IMR-90 (cell line): Measurements from ENCODE around the gene GFI1. TPM values are rescaled to one million over a fixed set of nuclear protein-coding genes. Genes with fewer than 3 reads are reported as not detected.
A peak's percentile ranks its signal among the peaks of the same experiment; 100 is the strongest.

Experiments
- ATAC-seq: fragments of 200-7000 bp; cut with Tn5 transposase; 2 replicates; pipeline ENCODE4 v1.9.1; 2020; ENCODE audit warnings: low read depth, mild to moderate bottlenecking, moderate library complexity
- BruUV-seq: library from RNA; stranded (reverse); fragments of 400-500 nt; replicated peaks from 2 replicates; lab custom pipeline; 2021; lab: Mats Ljungman, UMichigan
- CTCF ChIA-PET: fragments of 300-600 bp; formaldehyde crosslinking; extraction: SDS; loops from one replicate; lab custom pipeline; 2021; ENCODE audit warnings: antibody characterized with exemption; lab: Yijun Ruan, JAX
- POLR2A ChIA-PET: fragments of 300-600 bp; sonication (Branson Sonifier 250); formaldehyde crosslinking; loops from one replicate; lab custom pipeline; 2022; ENCODE audit warnings: antibody characterized with exemption; ENCODE audit not compliant: unreplicated experiment; lab: Charles Lee
- DNase-seq: peaks from one replicate; pipeline ENCODE4 v3.0.0; 2013
- H2AFZ ChIP-seq: replicated peaks from 2 replicates; pipeline ENCODE3; 2013; ENCODE audit warnings: low read length, mild to moderate bottlenecking; ENCODE audit not compliant: poor library complexity
- H2AK5ac ChIP-seq: 2 replicates; pipeline ENCODE4 v1.6.1; 2013; ENCODE audit warnings: low read depth, low read length, inconsistent platforms
- H2AK9ac ChIP-seq: replicated peaks from 2 replicates; pipeline ENCODE3; 2013; ENCODE audit warnings: mild to moderate bottlenecking, low read depth, low read length, moderate library complexity; ENCODE audit not compliant: poor library complexity
- H2BK120ac ChIP-seq: 2 replicates; pipeline ENCODE4 v1.6.1; 2013; ENCODE audit warnings: low read depth, low read length, inconsistent platforms
- H2BK15ac ChIP-seq: 3 replicates; pipeline ENCODE4 v1.6.1; 2013; ENCODE audit warnings: low read depth, low read length, inconsistent platforms
- H2BK20ac ChIP-seq: 2 replicates; pipeline ENCODE4 v1.6.1; 2013; ENCODE audit warnings: low read depth, mild to moderate bottlenecking, inconsistent platforms, low read length, moderate library complexity
- H2BK5ac ChIP-seq: 2 replicates; pipeline ENCODE4 v1.6.1; 2013; ENCODE audit warnings: mild to moderate bottlenecking, low read depth, low read length, inconsistent platforms; ENCODE audit not compliant: poor library complexity, severe bottlenecking
- H3K14ac ChIP-seq: replicated peaks from 2 replicates; pipeline ENCODE4 v1.6.1; 2013; ENCODE audit warnings: low read depth, low read length, inconsistent platforms
- H3K18ac ChIP-seq: 2 replicates; pipeline ENCODE4 v1.6.1; 2013; ENCODE audit warnings: low read depth, low read length, control low read depth
- H3K23ac ChIP-seq: 2 replicates; pipeline ENCODE4 v1.6.1; 2013; ENCODE audit warnings: low read depth, low read length, inconsistent platforms
- H3K27ac ChIP-seq: 2 replicates; pipeline ENCODE4 v1.5.1; 2013; ENCODE audit warnings: mild to moderate bottlenecking, control low read depth, low read length; ENCODE audit not compliant: insufficient read depth
- H3K27me3 ChIP-seq: 2 replicates; pipeline ENCODE4 v1.6.1; 2013; ENCODE audit warnings: low read length; ENCODE audit not compliant: control insufficient read depth, insufficient read depth
- H3K36me3 ChIP-seq: 2 replicates; pipeline ENCODE4 v1.6.1; 2013; ENCODE audit warnings: low read length, mixed read lengths; ENCODE audit not compliant: control insufficient read depth, insufficient read depth
- H3K4ac ChIP-seq: 2 replicates; pipeline ENCODE4 v1.6.1; 2013; ENCODE audit warnings: low read depth, low read length, inconsistent platforms
- H3K4me1 ChIP-seq: 2 replicates; pipeline ENCODE4 v1.6.1; 2013; ENCODE audit warnings: low read length, mixed read lengths; ENCODE audit not compliant: control insufficient read depth, insufficient read depth
- H3K4me2 ChIP-seq: 2 replicates; pipeline ENCODE4 v1.6.1; 2013; ENCODE audit warnings: low read depth, mild to moderate bottlenecking, control low read depth, low read length, moderate library complexity
- H3K4me3 ChIP-seq: 2 replicates; pipeline ENCODE4 v1.5.1; 2013; ENCODE audit warnings: low read depth, mild to moderate bottlenecking, control low read depth, low read length, moderate library complexity; ENCODE audit not compliant: insufficient read depth
- H3K56ac ChIP-seq: 2 replicates; pipeline ENCODE4 v1.6.1; 2013; ENCODE audit warnings: low read length, inconsistent platforms; ENCODE audit not compliant: insufficient read depth; ENCODE audit errors: extremely low read depth
- H3K79me1 ChIP-seq, 2 experiments: 2 replicates each; pipeline ENCODE4 v1.6.1; 2013; ENCODE audit warnings: low read length in 2 of 2, inconsistent platforms in 1 of 2, low read depth in 1 of 2
- H3K9ac ChIP-seq: 2 replicates; pipeline ENCODE4 v1.6.1; 2013; ENCODE audit warnings: low read depth, low read length, control low read depth
- H3K9me1 ChIP-seq: 2 replicates; pipeline ENCODE4 v1.6.1; 2013; ENCODE audit warnings: low read length, inconsistent platforms; ENCODE audit not compliant: insufficient read depth
- H3K9me3 ChIP-seq: 2 replicates; pipeline ENCODE4 v1.6.1; 2013; ENCODE audit warnings: low read length; ENCODE audit not compliant: control insufficient read depth, insufficient read depth
- H4K20me1 ChIP-seq: 2 replicates; pipeline ENCODE4 v1.6.1; 2013; ENCODE audit warnings: low read length, inconsistent platforms; ENCODE audit not compliant: insufficient read depth
- H4K5ac ChIP-seq: 2 replicates; pipeline ENCODE4 v1.6.1; 2013; ENCODE audit warnings: mild to moderate bottlenecking, low read depth, low read length, control low read depth
- H4K8ac ChIP-seq, 2 experiments: 2 replicates each; pipeline ENCODE4 v1.6.1; 2013; ENCODE audit warnings: low read depth in 2 of 2, low read length in 2 of 2, control low read depth in 1 of 2, inconsistent platforms in 1 of 2
- H4K91ac ChIP-seq: 2 replicates; pipeline ENCODE4 v1.6.1; 2013; ENCODE audit warnings: low read depth, low read length, inconsistent platforms; ENCODE audit not compliant: insufficient read depth
- ELK1 ChIP-seq: fragments of 150-350 bp; IDR thresholded peaks from 2 replicates; pipeline ENCODE4 v1.6.1; 2016; ENCODE audit warnings: low read depth, mild to moderate bottlenecking, low read length, moderate library complexity, borderline replicate concordance
- MAFK ChIP-seq: IDR thresholded peaks from 2 replicates; pipeline ENCODE4 v1.6.1; 2012; ENCODE audit warnings: low read depth, low read length, improper control_type of control experiment
- POLR2A ChIP-seq: IDR thresholded peaks from 2 replicates; pipeline ENCODE4 v1.6.1; 2012; ENCODE audit warnings: mild to moderate bottlenecking, low read depth, low read length
- RAD21 ChIP-seq: IDR thresholded peaks from 2 replicates; pipeline ENCODE4 v1.6.1; 2012; ENCODE audit warnings: low read length, improper control_type of control experiment
- RCOR1 ChIP-seq: IDR thresholded peaks from 2 replicates; pipeline ENCODE4 v1.6.1; 2012; ENCODE audit warnings: mild to moderate bottlenecking, low read length, improper control_type of control experiment; ENCODE audit not compliant: insufficient replicate concordance
- SMC3 ChIP-seq: fragments of 150-350 bp; IDR thresholded peaks from 2 replicates; pipeline ENCODE4 v1.6.1; 2016; ENCODE audit warnings: low read depth, mild to moderate bottlenecking, antibody characterized with exemption, low read length, moderate library complexity
- WGBS, 2 experiments: methylation state at CpG; one replicate each; pipeline versions ENCODE4 v1.1.5 to v1.1.7; 2013; ENCODE audit warnings: missing lambda C conversion rate in 2 of 2; ENCODE audit not compliant: insufficient read length in 1 of 2; ENCODE audit errors: extremely low coverage in 2 of 2; 5-methylcytosine and 5-hydroxymethylcytosine counted together
- dilution Hi-C: fragments of 300-500 bp; cut with HindIII; formaldehyde crosslinking; loops from one replicate; pipeline ENCODE4 v1.14.3; 2018; ENCODE audit warnings: low sequenced_read_pairs; ENCODE audit not compliant: unreplicated experiment
- in situ Hi-C: fragments of 300-500 bp; cut with MboI; formaldehyde crosslinking; loops from 3 replicates; pipeline ENCODE4 v1.14.3; 2019; ENCODE audit warnings: low sequenced_read_pairs, inconsistent platforms, mixed read lengths
- intact Hi-C: fragments of 100-400 bp; cut with micrococcal nuclease; formaldehyde crosslinking; loops from 2 replicates; pipeline ENCODE4 v1.10.0; 2022
- polyA plus RNA-seq, 3 experiments: library from polyadenylated mRNA; depleted of rRNA; stranded (reverse); fragments of >200 nt; gene quantifications; 2 replicates each; pipeline ENCODE4 v1.2.3, GENCODE V29; 2012; ENCODE audit warnings: low replicate concordance in 1 of 3
- total RNA-seq: library from RNA; depleted of rRNA; stranded (reverse); fragments of >200 nt; gene quantifications from 2 replicates; pipeline ENCODE4 v1.2.3, GENCODE V29; 2012

GFI1 gene
- total and polyA plus RNA-seq, 2 of the 4 experiments (the other 2 are of a cell fraction) = under 0.01 to 0.21 TPM

GRCh38 chr1:92487078-92487605, 417 bp upstream of the GFI1 start:
- Histone ChIP-seq H2BK20ac (no peak overlapping the region), H3K36me3 (no peaks in the 10 kb centered on the region), H3K4me1 (peaks cover 6% of the 10 kb centered on the region), H3K14ac (no peak overlapping the region), H3K23ac (peak overlapping the region; percentile 52; the same call in 1 of the 2 replicates), H4K91ac (no peak overlapping the region), H3K79me1 (no peaks in the 10 kb centered on the region), H2AK9ac (no peak overlapping the region), H3K27ac (no peak overlapping the region), H3K9me1 (no peaks in the 10 kb centered on the region), H4K8ac (no peak overlapping the region), H3K4me3 (no peak overlapping the region), H2BK5ac (no peak overlapping the region), H2BK15ac (no peak overlapping the region), H2BK120ac (no peak overlapping the region), H3K9me3 (no peaks in the 10 kb centered on the region; the same call in 1 of the 2 replicates), H2AK5ac (no peak overlapping the region), H4K20me1 (peaks cover 11% of the 10 kb centered on the region), H3K56ac (no peak overlapping the region), H3K18ac (no peak overlapping the region), H3K4me2 (no peak overlapping the region; the same call in 1 of the 2 replicates), H3K27me3 (peaks cover 70% of the 10 kb centered on the region), H3K9ac (no peak overlapping the region), H2AFZ (peak overlapping the region; percentile 51), H4K5ac (no peak overlapping the region), H3K4ac (no peak overlapping the region)
- DNase-seq (no peak), ATAC-seq (no peak)
- no TSS peak for BruUV-seq
- dilution Hi-C loops (no loop called here), in situ Hi-C loops (no loop called here), intact Hi-C loops (loop anchor here (10.0 kb wide), 1 partner anchor 348 kb away; the partner anchor contains the start of gene RPL5)
- no CpG with 5 or more reads among the region's 7 CpGs for WGBS, 2 experiments
- CTCF ChIA-PET = interaction anchor here (0.6 kb wide), 1 partner anchor 24 kb away, joined by 3 read pairs; no protein-coding TSS in a partner anchor
- TF ChIP-seq MAFK (no peak), POLR2A (no peak), SMC3 (no peak), RCOR1 (no peak), RAD21 (no peak), ELK1 (no peak)
- POLR2A ChIA-PET = no interaction called here
